ENCODE measurements around the gene NKAIN2.

GRCh38 chr6:123994168-123994567, 190.5 kb downstream of the NKAIN2 start:
- TF ChIP-seq ZNF639 (tag by site-specific recombination; IDR thresholded peaks at IDR 0.05) = no peak
- TF ChIP-seq KLF10 (tag by site-specific recombination; IDR thresholded peaks at IDR 0.05) = no peak
- TF ChIP-seq, protein P1, sequence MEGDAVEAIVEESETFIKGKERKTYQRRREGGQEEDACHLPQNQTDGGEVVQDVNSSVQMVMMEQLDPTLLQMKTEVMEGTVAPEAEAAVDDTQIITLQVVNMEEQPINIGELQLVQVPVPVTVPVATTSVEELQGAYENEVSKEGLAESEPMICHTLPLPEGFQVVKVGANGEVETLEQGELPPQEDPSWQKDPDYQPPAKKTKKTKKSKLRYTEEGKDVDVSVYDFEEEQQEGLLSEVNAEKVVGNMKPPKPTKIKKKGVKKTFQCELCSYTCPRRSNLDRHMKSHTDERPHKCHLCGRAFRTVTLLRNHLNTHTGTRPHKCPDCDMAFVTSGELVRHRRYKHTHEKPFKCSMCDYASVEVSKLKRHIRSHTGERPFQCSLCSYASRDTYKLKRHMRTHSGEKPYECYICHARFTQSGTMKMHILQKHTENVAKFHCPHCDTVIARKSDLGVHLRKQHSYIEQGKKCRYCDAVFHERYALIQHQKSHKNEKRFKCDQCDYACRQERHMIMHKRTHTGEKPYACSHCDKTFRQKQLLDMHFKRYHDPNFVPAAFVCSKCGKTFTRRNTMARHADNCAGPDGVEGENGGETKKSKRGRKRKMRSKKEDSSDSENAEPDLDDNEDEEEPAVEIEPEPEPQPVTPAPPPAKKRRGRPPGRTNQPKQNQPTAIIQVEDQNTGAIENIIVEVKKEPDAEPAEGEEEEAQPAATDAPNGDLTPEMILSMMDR (tag by site-specific recombination; IDR thresholded peaks at IDR 0.05) = no peak
